Gastrocnemius medialis (tissue), 4 donors: ENCODE results near the gene PDGFD. TPM values are rescaled to one million over a fixed set of nuclear protein-coding genes. Genes with fewer than 3 reads are reported as not detected.
A peak's percentile ranks its signal among the peaks of the same experiment; 100 is the strongest.

Source experiments
- ATAC-seq, 2 donors: fragments of 150-250 bp; one replicate each; pipeline ENCODE4 v1.9.1; 2016
- DNase-seq, 2 donors: peaks; one replicate each; pipeline ENCODE4 v3.0.0-alpha.2; 2019
- H3K27ac ChIP-seq, 4 donors: fragments of 200-600 bp; sonication (generic); 1 replicate in 1 of 4; 2 replicates in 3 of 4; pipeline ENCODE4 v1.5.1; 2016 to 2018; ENCODE audit warnings: mild to moderate bottlenecking in 2 of 4, moderate library complexity in 1 of 4
- H3K27me3 ChIP-seq, 3 donors: fragments of 200-600 bp; sonication (generic) in 2 of 3; 1 replicate in 1 of 3; 2 replicates in 2 of 3; pipeline versions ENCODE4 v1.5.1 to v1.6.0; 2016 to 2019; ENCODE audit warnings: mild to moderate bottlenecking in 1 of 3, moderate library complexity in 1 of 3
- H3K36me3 ChIP-seq, 2 donors: fragments of 200-600 bp; sonication (generic) in 1 of 2; one replicate each; pipeline ENCODE4 v1.5.1; 2017 to 2018
- H3K4me1 ChIP-seq, 2 donors: fragments of 200-600 bp; sonication (generic) in 1 of 2; one replicate each; pipeline ENCODE4 v1.5.1; 2016 to 2017; ENCODE audit warnings: mild to moderate bottlenecking in 2 of 2
- H3K4me3 ChIP-seq, 4 donors: fragments of 200-600 bp; sonication (generic) in 3 of 4; 1 replicate in 1 of 4; 2 replicates in 3 of 4; pipeline ENCODE4 v1.5.1; 2016 to 2019; ENCODE audit warnings: mild to moderate bottlenecking in 2 of 4
- H3K9me3 ChIP-seq, 3 donors: fragments of 200-600 bp; sonication (generic) in 2 of 3; 1 replicate in 1 of 3; 2 replicates in 2 of 3; pipeline ENCODE4 v1.5.1; 2016 to 2019
- POLR2A ChIP-seq, 2 donors: fragments of 450-650 bp; IDR thresholded peaks; one replicate each; pipeline ENCODE4 v1.6.1; 2017; ENCODE audit warnings: antibody characterized with exemption in 2 of 2, mild to moderate bottlenecking in 2 of 2, moderate library complexity in 2 of 2
- in situ Hi-C, 4 donors: fragments of 200-750 bp; cut with MboI; loops; one replicate each; pipeline versions ENCODE4 v1.15.0 to v1.8.0; 2017; ENCODE audit warnings: low sequenced_read_pairs in 4 of 4
- intact Hi-C: fragments of 100-400 bp; cut with DNase I; formaldehyde crosslinking; loops from one replicate; pipeline ENCODE4 v1.15.1; 2023; ENCODE audit warnings: low total_unique reads
- total RNA-seq, 4 donors: library from RNA; depleted of rRNA; stranded (reverse); fragments of >200 nt; gene quantifications; one replicate each; pipeline versions ENCODE4 v1.1.0 to v1.2.3, GENCODE V29; 2016
- TF ChIP-seq, protein P1 (sequence below), 5 experiments: fragments of 450-650 bp in 3 of 5; fragments of 200-600 bp in 2 of 5; sonication (generic) in 2 of 5; IDR thresholded peaks in 4 of 5; conservative IDR thresholded peaks in 1 of 5; 1 replicate in 4 of 5; 2 replicates in 1 of 5; pipeline ENCODE4 v1.5.1; 2016 to 2019; ENCODE audit warnings: antibody characterized with exemption in 5 of 5, mild to moderate bottlenecking in 3 of 5, moderate library complexity in 3 of 5

The PDGFD gene
- 1 to 10 TPM; 2.2 to 4.0 (median 2.9) TPM for total RNA-seq

DNA sequence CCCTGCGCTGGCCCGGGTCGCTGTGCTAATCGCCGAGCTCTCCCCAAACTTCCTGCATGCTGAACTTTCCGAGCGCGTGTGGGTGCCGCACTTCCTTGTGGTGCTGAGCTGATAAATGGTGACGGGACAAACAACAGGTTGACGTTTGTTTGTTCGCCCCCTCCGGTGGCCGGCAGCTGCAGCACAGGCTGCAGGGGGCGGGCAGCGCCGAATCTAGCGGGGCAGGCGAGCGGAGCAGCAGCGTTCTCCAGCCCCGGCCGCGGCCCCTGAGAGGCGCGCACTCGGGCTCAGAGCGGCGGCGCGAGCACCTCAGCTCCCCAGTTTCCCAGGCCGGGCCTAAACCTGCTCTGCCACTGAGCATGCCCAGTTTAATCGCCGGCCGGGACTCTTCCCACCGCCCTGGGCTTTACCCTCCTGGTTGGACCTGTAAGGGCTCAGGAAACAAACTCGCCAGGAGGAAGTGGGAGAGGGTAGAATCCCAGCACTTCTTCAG, at the start of gene PDGFD:
PDGFD (minus strand) TSS at position 120 of the 493 bp plus-strand sequence.
- no peak for TF ChIP-seq POLR2A (IDR thresholded peaks at IDR 0.05)
- TF ChIP-seq, protein P1, sequence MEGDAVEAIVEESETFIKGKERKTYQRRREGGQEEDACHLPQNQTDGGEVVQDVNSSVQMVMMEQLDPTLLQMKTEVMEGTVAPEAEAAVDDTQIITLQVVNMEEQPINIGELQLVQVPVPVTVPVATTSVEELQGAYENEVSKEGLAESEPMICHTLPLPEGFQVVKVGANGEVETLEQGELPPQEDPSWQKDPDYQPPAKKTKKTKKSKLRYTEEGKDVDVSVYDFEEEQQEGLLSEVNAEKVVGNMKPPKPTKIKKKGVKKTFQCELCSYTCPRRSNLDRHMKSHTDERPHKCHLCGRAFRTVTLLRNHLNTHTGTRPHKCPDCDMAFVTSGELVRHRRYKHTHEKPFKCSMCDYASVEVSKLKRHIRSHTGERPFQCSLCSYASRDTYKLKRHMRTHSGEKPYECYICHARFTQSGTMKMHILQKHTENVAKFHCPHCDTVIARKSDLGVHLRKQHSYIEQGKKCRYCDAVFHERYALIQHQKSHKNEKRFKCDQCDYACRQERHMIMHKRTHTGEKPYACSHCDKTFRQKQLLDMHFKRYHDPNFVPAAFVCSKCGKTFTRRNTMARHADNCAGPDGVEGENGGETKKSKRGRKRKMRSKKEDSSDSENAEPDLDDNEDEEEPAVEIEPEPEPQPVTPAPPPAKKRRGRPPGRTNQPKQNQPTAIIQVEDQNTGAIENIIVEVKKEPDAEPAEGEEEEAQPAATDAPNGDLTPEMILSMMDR (IDR thresholded peaks at IDR 0.05 in 4 of 5, conservative IDR thresholded peaks at IDR 0.05 in 1 of 5): peak in 1 of 5 experiments; percentile 6
- DNase-seq (peak; percentile 15 to 18), ATAC-seq (peak in 1 of 2 donors; percentile 42)
- in situ Hi-C loops: no loop called here
- H3K27me3 ChIP-seq: peaks cover 0 to 10% (median 3%) of the 10 kb centered on the region in 3 donors
- no peak within 1 kb of the TSS for H3K27ac ChIP-seq
- H3K4me3 ChIP-seq: peak within 1 kb of the TSS; percentile 37 to 53 (median 45)
- intact Hi-C loops: no loop called here
- H3K9me3 ChIP-seq: no peaks in the 10 kb centered on the region
- peaks cover 0 to 3% of the 10 kb centered on the region in 2 donors for H3K4me1 ChIP-seq
- no peaks in the 10 kb centered on the region for H3K36me3 ChIP-seq

DNA sequence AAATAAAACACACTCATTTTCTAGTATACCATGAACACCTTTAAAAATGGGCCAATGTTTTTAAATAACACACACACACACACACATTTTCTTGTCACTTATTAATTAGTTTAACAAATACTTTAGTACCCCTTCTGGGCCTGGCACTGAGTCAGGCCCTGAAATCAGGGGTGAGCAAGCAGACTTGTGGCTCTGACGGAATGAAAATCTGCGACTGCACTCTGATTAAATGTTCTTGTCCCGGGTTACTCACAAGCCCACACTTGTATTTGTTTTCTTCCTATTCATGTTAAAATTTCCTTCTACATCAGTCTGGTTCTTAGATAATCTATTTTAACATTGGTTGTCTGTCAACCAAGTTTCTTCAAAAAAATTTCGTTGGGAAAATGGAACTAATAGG, 43.0 kb upstream of the PDGFD start:
- Histone ChIP-seq H3K4me1 (no peaks in the 10 kb centered on the region), H3K27me3 (no peaks in the 10 kb centered on the region)

DNA sequence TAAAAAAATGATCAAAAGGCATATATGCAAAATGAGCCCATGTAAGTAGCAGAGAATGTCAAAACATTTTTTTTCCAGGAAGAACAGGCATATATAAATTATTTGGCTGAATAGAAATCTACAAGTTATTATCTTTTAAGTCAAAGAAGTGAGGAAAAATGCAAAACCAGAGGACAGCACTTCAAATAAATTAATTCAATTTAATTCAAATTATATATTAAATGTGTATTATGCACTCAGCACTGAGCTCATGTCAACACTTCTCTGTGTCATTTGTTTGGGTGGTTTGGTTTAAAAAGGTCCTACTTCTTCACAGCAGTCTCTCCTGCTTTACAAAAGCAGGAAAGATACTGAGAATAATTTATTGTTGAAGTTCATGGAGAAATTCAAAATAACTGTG, 41.9 kb upstream of the PDGFD start:
- ATAC-seq (no peak), DNase-seq (no peak)
- no peak for TF ChIP-seq POLR2A (IDR thresholded peaks at IDR 0.05)
- TF ChIP-seq, protein P1 (IDR thresholded peaks at IDR 0.05 in 4 of 5, conservative IDR thresholded peaks at IDR 0.05 in 1 of 5): no peak
- intact Hi-C loops: no loop called here
- H3K9me3 ChIP-seq: no peaks in the 10 kb centered on the region
- no peak overlapping the region for H3K27ac ChIP-seq
- H3K4me1 ChIP-seq: no peaks in the 10 kb centered on the region
- in situ Hi-C loops: no loop called here
- no peaks in the 10 kb centered on the region for H3K36me3 ChIP-seq
- no peaks in the 10 kb centered on the region for H3K27me3 ChIP-seq
- no peak overlapping the region for H3K4me3 ChIP-seq

More for the DNA sequence above, 43.0 kb upstream of the PDGFD start:
- no peaks in the 10 kb centered on the region for H3K36me3 ChIP-seq
- no peak overlapping the region for H3K27ac ChIP-seq
- in situ Hi-C loops: no loop called here
- intact Hi-C loops: no loop called here
- H3K4me3 ChIP-seq: no peak overlapping the region
- TF ChIP-seq, protein P1 (IDR thresholded peaks at IDR 0.05 in 4 of 5, conservative IDR thresholded peaks at IDR 0.05 in 1 of 5): no peak
- TF ChIP-seq POLR2A (IDR thresholded peaks at IDR 0.05): no peak
- DNase-seq: no peak
- no peaks in the 10 kb centered on the region for H3K9me3 ChIP-seq
- ATAC-seq: no peak

DNA sequence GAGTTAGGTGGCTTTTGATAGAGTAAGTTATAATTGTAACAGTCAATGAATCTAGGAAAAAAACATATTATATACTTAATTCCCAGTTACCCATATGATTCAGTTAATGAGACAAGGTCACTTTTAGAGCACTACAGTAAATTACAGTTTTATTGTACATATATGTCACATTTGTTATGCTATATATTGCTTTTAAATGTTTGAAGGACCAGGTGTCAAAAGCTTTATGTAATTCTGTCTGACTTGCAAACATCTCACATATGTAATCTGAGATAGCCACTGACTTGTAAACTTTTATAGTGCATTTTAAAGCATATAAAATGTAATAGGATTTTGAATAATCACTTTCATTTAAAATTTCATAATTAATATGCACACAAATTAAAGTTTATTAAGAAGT, 36.7 kb upstream of the PDGFD start:
- in situ Hi-C loops: no loop called here
- no peak for ATAC-seq
- Histone ChIP-seq H3K4me1 (no peaks in the 10 kb centered on the region), H3K4me3 (no peak overlapping the region), H3K36me3 (no peaks in the 10 kb centered on the region), H3K9me3 (no peaks in the 10 kb centered on the region), H3K27ac (no peak overlapping the region), H3K27me3 (no peaks in the 10 kb centered on the region)
- intact Hi-C loops: no loop called here
- no peak for DNase-seq
- TF ChIP-seq, protein P1 (IDR thresholded peaks at IDR 0.05 in 4 of 5, conservative IDR thresholded peaks at IDR 0.05 in 1 of 5): no peak
- no peak for TF ChIP-seq POLR2A (IDR thresholded peaks at IDR 0.05)

DNA sequence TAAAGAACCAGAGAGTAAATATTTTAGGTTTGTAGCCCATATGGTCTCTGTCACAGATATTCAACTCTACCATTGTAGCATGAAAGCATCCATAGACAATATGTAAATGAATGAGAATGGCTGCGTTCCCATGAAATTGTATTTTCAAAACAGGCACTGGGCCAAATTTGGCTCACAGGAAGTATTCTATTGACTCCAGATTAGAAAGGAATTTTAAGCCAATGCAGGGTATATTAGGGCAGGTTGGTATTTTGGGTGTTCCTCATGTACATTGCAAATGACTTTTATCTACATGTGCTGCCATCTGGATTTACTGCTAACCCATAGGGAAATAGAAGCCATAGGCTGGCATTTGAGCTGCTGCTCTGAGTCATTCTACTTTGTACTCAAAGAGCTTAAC, 35.1 kb upstream of the PDGFD start:
- ATAC-seq: no peak
- Histone ChIP-seq H3K4me3 (no peak overlapping the region), H3K36me3 (no peaks in the 10 kb centered on the region), H3K4me1 (no peaks in the 10 kb centered on the region), H3K9me3 (no peaks in the 10 kb centered on the region), H3K27me3 (no peaks in the 10 kb centered on the region), H3K27ac (no peak overlapping the region)
- intact Hi-C loops: no loop called here
- DNase-seq: no peak
- TF ChIP-seq, protein P1 (IDR thresholded peaks at IDR 0.05 in 4 of 5, conservative IDR thresholded peaks at IDR 0.05 in 1 of 5): no peak
- no peak for TF ChIP-seq POLR2A (IDR thresholded peaks at IDR 0.05)
- in situ Hi-C loops: no loop called here
